Measurements from ENCODE around the gene TMEM145. TPM values are rescaled to one million over a fixed set of nuclear protein-coding genes. Genes with fewer than 3 reads are reported as not detected.

The TMEM145 gene
- total RNA-seq, 4 donors from 2014 or later = 0.20 TPM; not detected in 3

DNA sequence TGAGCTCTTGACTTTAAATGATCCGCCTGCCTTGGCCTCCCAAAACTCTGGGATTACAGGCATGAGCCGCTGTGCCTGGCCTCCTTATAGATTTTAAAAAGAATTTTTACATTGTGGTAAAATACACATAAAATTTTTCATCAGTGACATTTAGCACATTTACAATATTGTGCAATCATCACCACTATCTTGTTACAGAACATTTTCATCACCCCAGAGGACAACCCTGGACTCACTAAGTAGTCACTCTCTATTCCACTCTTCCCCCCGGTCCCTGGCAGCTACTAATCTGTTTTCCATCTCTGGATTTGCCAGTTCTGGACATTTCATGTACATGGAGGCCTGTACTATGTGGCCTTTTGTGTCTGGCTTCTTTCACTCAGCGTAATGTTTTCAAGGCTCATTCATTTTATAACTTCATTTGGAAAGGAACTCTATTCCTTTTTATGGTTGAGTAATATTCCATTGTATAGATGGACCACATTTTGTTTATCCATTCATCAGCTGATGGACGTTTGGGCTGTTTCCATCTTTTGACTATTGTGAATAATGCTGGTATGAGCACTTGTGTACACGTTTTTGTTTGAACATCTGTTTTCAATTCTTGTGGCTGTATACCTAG is 32.2 kb downstream of the TMEM145 start:
- WGBS, 2 donors = 80 to 86% methylated on average over 6 of the region's 6 CpGs
- no peaks in the 10 kb centered on the region for H3K27me3 ChIP-seq
- H3K4me1 ChIP-seq = no peaks in the 10 kb centered on the region
- H3K4me3 ChIP-seq = no peak overlapping the region
- no peak overlapping the region for H3K27ac ChIP-seq
- DNase-seq (ENCODE audit: low spot score in 2 of 2) = no peak
- TF ChIP-seq, protein P1, sequence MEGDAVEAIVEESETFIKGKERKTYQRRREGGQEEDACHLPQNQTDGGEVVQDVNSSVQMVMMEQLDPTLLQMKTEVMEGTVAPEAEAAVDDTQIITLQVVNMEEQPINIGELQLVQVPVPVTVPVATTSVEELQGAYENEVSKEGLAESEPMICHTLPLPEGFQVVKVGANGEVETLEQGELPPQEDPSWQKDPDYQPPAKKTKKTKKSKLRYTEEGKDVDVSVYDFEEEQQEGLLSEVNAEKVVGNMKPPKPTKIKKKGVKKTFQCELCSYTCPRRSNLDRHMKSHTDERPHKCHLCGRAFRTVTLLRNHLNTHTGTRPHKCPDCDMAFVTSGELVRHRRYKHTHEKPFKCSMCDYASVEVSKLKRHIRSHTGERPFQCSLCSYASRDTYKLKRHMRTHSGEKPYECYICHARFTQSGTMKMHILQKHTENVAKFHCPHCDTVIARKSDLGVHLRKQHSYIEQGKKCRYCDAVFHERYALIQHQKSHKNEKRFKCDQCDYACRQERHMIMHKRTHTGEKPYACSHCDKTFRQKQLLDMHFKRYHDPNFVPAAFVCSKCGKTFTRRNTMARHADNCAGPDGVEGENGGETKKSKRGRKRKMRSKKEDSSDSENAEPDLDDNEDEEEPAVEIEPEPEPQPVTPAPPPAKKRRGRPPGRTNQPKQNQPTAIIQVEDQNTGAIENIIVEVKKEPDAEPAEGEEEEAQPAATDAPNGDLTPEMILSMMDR (IDR thresholded peaks at IDR 0.05) = no peak
- no peak for TF ChIP-seq POLR2A (IDR thresholded peaks at IDR 0.05)
- no peak for TF ChIP-seq EP300 (IDR thresholded peaks at IDR 0.05)
- H3K36me3 ChIP-seq = peaks cover 0 to 85% (median 2%) of the 10 kb centered on the region in 3 donors
- H3K9me3 ChIP-seq = no peaks in the 10 kb centered on the region

DNA sequence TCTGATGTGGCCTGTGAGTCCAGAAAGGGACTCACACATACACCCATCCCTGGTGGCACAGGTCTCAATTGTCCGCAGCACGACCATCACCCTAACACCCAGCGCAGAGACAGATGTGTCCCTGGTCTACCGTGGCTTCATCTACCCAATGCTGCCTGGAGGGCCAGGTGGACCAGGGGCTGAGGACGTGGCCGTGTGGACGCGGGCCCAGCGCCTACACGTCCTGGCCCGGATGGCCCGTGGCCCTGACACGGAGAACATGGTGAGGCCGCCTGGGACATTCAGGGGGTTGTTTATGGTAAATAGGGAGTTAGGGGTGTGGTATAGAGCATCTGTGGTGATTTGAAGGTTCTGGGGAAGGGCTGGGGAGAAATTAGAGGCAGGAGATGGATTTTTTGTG is 35.1 kb downstream of the TMEM145 start:
- TF ChIP-seq EP300 (IDR thresholded peaks at IDR 0.05) (no peak), POLR2A (IDR thresholded peaks at IDR 0.05) (no peak)
- TF ChIP-seq, protein P1 (IDR thresholded peaks at IDR 0.05) = no peak
- no peaks in the 10 kb centered on the region for H3K27me3 ChIP-seq
- H3K4me1 ChIP-seq = no peaks in the 10 kb centered on the region
- no peak for DNase-seq (ENCODE audit: low spot score in 2 of 2)
- no peak overlapping the region for H3K4me3 ChIP-seq
- no peak overlapping the region for H3K27ac ChIP-seq
- H3K9me3 ChIP-seq = no peaks in the 10 kb centered on the region
- H3K36me3 ChIP-seq = peaks cover 0 to 93% (median 0%) of the 10 kb centered on the region in 3 donors
- 93 to 99% methylated on average over 14 of the region's 14 CpGs for WGBS, 2 donors

DNA sequence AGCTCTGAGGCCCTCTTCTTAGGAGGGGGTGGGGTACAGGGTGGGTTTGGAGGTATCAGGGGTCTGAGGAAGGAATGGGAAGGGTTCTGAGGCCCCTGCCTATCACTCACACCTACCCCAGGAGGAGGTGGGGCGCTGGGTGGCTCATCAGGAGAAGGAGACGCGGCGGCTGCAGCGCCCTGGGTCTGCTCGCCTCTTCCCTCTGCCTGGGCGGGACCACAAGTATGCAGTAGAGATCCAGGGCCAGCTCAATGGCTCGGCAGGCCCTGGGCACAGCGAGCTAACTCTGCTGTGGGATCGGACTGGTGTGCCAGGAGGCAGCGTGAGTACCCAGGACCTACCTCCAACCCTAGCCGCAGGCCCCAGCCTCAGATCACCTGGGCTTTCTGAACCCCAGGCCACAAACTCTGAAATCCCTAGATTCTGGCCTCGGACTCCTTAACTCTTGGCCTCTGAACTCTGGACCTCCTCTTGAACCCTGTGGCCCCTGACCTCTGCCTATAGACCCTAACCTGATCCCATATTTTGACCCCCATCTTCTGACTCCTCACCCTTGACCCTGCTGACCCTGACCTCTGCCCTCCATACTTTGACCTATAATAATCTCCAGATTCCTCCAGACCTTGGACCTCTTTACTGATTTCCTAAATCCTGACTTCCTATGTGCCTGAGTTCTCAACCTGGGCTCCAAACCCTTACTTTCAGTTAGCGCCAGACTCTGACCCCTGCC is 36.4 kb downstream of the TMEM145 start:
- H3K4me3 ChIP-seq = no peak overlapping the region
- no peak for DNase-seq (ENCODE audit: low spot score in 2 of 2)
- no peaks in the 10 kb centered on the region for H3K27me3 ChIP-seq
- H3K27ac ChIP-seq = no peak overlapping the region
- H3K36me3 ChIP-seq = peaks cover 0 to 93% (median 2%) of the 10 kb centered on the region in 3 donors
- TF ChIP-seq EP300 (IDR thresholded peaks at IDR 0.05) (no peak), POLR2A (IDR thresholded peaks at IDR 0.05) (no peak)
- WGBS, 2 donors = 82 to 96% methylated on average over 14 of the region's 14 CpGs
- H3K4me1 ChIP-seq = no peaks in the 10 kb centered on the region
- no peaks in the 10 kb centered on the region for H3K9me3 ChIP-seq

- DNase-seq (ENCODE audit: low spot score in 2 of 2) = no peak
- TF ChIP-seq, protein P1 (IDR thresholded peaks at IDR 0.05) = no peak
- TF ChIP-seq POLR2A (IDR thresholded peaks at IDR 0.05) (no peak), EP300 (IDR thresholded peaks at IDR 0.05) (no peak)
- no peaks in the 10 kb centered on the region for H3K27me3 ChIP-seq
- 79 to 100% methylated on average over 2 to 3 of the region's 3 CpGs for WGBS, 2 donors
- no peaks in the 10 kb centered on the region for H3K4me1 ChIP-seq
- H3K9me3 ChIP-seq = no peaks in the 10 kb centered on the region
- H3K4me3 ChIP-seq = no peak overlapping the region
- no peak overlapping the region for H3K27ac ChIP-seq
- peaks cover 0 to 93% (median 2%) of the 10 kb centered on the region in 3 donors for H3K36me3 ChIP-seq
These were observed 37.3 kb downstream of the TMEM145 start for GRCh38 chr19:42350417-42350816.

DNA sequence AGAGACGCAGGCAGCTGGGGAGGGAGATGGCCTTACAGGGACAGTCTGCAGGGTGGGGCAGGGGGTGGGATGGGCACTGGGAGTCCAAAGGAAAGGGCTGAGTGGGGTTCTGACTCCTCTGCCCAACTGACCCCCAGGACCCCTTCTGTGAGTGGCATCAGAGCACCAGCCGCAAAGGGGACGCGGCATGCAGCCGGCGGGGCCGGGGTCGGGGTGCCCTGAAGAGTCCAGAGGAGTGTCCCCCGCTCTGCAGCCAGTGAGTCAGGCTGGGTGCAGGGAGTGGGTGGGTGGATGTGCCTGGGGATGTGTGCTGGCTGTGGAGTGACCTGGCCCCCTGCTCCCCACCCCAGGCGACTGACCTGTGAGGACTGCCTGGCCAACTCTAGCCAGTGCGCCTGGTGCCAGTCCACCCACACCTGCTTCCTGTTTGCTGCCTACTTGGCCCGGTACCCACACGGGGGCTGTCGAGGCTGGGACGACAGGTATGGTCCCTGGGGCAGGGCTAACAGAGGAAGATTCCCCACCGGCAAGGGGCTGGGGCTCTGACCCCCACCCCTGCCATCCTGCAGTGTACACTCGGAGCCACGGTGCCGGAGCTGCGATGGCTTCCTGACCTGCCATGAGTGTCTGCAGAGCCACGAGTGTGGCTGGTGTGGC is 38.1 kb downstream of the TMEM145 start:
- H3K36me3 ChIP-seq = peaks cover 0 to 94% (median 2%) of the 10 kb centered on the region in 3 donors
- H3K4me1 ChIP-seq = no peaks in the 10 kb centered on the region
- H3K27ac ChIP-seq = no peak overlapping the region
- no peaks in the 10 kb centered on the region for H3K27me3 ChIP-seq
- H3K9me3 ChIP-seq = no peaks in the 10 kb centered on the region
- WGBS, 2 donors = 88 to 93% methylated on average over 7 to 21 of the region's 21 CpGs
- no peak for DNase-seq (ENCODE audit: low spot score in 2 of 2)
- no peak overlapping the region for H3K4me3 ChIP-seq
- TF ChIP-seq, protein P1 (IDR thresholded peaks at IDR 0.05) = no peak
- no peak for TF ChIP-seq POLR2A (IDR thresholded peaks at IDR 0.05)
- TF ChIP-seq EP300 (IDR thresholded peaks at IDR 0.05) = no peak
